Measurements from ENCODE around the gene PORCN.

DNA sequence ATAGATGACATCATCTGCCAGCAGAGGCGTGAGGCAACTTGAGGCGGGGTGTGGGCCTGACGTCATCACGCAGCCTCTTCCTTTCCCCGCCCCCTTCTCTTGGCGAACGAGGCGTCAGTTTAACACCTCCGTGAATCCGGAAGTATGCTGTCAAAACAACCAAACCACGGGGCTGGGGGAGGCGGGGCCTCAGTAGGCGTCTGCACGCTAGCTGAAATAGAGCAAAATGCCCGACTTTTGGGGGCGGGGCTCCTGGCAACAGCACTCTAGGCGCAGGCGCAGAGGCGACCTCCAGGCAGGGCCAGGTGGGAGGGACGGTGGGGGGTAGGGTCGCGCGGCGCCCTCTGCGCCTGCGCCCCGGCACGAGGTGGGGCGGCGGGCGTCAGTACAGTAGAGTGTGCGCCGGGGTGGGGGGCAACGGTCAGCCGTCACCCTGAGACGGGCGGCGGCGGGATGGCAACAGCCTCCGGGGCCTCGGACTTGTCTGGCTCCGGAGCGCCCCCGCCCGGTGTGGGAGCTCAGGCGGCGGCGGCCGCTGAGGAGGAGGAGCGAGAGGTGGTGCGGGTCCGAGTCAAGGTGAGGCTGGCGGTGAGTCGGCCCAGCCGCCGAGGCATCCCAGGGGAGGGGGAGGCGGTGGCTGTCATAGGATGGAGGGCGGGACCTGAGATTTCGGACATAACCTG lies 30.7 kb downstream of the PORCN start, which contains the start of gene TBC1D25:
- TF ChIP-seq, protein P1, sequence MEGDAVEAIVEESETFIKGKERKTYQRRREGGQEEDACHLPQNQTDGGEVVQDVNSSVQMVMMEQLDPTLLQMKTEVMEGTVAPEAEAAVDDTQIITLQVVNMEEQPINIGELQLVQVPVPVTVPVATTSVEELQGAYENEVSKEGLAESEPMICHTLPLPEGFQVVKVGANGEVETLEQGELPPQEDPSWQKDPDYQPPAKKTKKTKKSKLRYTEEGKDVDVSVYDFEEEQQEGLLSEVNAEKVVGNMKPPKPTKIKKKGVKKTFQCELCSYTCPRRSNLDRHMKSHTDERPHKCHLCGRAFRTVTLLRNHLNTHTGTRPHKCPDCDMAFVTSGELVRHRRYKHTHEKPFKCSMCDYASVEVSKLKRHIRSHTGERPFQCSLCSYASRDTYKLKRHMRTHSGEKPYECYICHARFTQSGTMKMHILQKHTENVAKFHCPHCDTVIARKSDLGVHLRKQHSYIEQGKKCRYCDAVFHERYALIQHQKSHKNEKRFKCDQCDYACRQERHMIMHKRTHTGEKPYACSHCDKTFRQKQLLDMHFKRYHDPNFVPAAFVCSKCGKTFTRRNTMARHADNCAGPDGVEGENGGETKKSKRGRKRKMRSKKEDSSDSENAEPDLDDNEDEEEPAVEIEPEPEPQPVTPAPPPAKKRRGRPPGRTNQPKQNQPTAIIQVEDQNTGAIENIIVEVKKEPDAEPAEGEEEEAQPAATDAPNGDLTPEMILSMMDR (IDR thresholded peaks at IDR 0.05) = peak; percentile 15 to 58 (median 30)
- peak; percentile 70 to 78 for TF ChIP-seq POLR2AphosphoS5 (IDR thresholded peaks at IDR 0.05)
